ENCODE data around the gene KIFAP3.
"Not testable (repeated sequence)": the region's sequence is repeated elsewhere in the genome, so short reads cannot be mapped to it uniquely, and the experiment has no call there.

The KIFAP3 gene

DNA sequence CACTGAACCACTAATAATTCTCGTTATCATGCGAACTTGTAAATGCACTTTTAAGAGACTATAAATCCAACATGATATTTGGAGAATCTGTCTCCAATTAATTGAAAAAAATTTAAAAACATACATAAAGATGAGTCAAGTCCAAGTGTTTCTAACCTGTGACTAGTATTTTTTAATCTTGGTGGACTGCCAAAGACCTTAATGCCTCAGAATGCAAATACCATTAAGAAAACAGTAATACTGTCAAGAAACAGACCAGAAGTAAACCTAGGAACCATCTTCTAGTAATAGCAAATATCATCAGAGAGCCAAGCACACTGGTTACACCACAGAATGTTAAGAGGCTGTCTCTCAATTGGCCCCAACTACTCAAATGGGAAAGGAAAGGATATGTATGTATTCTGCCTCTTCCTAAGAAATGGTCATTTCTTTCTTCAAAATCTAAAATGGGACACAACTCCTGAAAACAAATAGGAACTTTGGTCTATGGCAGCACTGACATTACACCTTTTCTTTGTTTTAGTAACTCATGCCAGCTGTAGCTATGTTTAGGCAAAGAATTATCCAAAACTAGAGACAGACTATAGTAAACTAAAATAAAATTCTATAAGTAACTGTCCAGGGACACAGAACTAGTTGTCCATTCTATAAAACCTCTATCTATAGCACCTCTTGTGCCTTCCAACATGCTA, 196.5 kb downstream of the KIFAP3 start:
- TF ChIP-seq, protein P1, sequence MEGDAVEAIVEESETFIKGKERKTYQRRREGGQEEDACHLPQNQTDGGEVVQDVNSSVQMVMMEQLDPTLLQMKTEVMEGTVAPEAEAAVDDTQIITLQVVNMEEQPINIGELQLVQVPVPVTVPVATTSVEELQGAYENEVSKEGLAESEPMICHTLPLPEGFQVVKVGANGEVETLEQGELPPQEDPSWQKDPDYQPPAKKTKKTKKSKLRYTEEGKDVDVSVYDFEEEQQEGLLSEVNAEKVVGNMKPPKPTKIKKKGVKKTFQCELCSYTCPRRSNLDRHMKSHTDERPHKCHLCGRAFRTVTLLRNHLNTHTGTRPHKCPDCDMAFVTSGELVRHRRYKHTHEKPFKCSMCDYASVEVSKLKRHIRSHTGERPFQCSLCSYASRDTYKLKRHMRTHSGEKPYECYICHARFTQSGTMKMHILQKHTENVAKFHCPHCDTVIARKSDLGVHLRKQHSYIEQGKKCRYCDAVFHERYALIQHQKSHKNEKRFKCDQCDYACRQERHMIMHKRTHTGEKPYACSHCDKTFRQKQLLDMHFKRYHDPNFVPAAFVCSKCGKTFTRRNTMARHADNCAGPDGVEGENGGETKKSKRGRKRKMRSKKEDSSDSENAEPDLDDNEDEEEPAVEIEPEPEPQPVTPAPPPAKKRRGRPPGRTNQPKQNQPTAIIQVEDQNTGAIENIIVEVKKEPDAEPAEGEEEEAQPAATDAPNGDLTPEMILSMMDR (conservative IDR thresholded peaks at IDR 0.05; ENCODE audit: low read depth, low read length), result no peak
- DNase-seq (ENCODE audit: low read depth), result no peak
- no peak overlapping the region for H3K4me3 ChIP-seq (ENCODE audit: low read length)

DNA sequence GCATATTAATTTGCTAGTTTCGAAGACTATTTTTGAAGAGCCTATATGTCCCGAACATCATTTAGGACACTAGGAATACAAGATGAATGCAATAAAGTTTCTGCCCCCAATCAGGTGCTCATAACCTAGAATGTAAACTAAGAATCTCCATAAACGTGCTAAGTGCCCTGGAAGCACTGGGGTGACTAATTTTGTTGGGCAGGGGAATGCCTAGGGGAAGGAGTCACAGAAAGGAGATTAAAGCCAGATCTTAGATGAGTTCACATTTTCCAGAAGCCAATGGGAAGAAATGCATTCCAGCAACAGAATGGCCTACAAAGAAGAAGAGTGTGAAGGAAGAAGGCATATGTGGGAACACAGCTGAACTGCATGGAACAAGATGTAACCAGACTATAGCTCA, 200.3 kb downstream of the KIFAP3 start:
- TF ChIP-seq, protein P1 (conservative IDR thresholded peaks at IDR 0.05; ENCODE audit: low read depth, low read length), result no peak
- peak; percentile 54 for DNase-seq (ENCODE audit: low read depth)
- H3K4me3 ChIP-seq (ENCODE audit: low read length), result no peak overlapping the region

DNA sequence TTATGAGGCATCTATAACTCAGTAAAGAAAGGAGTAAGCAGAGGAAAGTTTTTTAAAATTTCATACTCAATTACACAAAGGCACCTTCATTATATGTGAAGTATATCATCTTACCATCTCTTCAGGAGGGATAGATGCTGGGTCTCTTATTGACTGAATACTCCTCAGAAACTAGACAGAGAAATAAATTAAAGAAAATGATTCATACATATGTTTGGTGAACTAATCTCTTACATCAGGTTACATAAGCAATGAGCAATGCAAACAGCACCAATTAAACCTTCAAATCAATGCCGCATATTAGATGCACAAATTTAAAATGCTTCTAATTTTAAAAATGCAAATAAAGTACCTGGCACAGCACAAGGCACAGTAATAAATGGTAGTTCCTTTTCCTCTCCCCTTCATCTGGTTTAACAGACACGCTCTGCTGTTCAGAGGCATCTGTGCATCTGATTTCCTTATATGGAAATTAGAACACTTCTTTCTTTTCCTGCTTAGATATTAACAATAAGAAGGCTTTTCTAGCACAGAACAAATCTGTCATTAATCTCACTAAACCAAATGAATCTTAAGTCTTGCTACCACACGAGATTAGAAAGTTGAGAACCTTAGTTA, 200.8 kb downstream of the KIFAP3 start:
- TF ChIP-seq, protein P1 (conservative IDR thresholded peaks at IDR 0.05; ENCODE audit: low read depth, low read length), result no peak
- H3K4me3 ChIP-seq (ENCODE audit: low read length), result no peak overlapping the region
- no peak for DNase-seq (ENCODE audit: low read depth)

DNA sequence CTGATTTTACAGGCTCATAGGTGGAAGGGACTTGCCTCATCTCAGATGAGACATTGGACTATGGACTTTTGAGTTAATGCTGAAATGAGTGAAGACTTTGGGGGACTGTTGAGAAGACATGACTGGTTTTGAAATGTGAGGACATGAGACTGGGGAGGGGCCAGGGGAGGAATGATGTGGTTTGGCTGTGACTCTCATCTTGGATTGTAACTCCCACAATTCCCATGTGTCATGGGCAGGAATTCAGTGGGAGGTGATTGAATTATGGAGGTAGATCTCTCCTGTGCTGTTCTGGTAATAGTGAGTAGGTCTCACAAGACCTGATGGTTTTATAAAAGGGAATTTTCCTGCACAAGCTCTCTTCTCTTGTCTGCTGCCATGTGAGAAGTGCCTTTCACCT, 201.6 kb downstream of the KIFAP3 start:
- no peak overlapping the region for H3K4me3 ChIP-seq (ENCODE audit: low read length)
- DNase-seq (ENCODE audit: low read depth), result no peak
- TF ChIP-seq, protein P1 (conservative IDR thresholded peaks at IDR 0.05; ENCODE audit: low read depth, low read length), result no peak

DNA sequence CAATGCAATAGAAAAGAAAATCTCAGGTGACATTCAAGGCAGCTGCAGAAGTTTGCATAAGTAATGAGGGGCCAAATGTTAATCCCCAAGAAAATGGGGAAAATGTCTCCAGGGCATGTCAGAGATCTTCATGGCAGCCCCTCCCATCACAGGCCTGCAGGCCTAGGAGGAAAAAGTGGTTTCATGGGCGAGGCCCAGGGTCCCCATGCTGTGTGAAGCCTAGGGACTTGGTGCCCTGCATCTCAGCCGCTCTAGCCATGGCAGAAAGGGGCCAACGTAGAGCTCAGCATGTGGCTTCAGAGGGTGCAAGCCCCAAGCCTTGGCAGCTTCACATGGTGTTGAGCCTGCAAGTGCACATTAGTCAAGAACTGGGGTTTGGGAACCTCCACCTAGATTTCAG, 202.5 kb downstream of the KIFAP3 start:
- DNase-seq (ENCODE audit: low read depth); H3K4me3 ChIP-seq (ENCODE audit: low read length): not testable (repeated sequence)
